Naive thymus-derived CD4-positive, alpha-beta T cell (primary cell): ENCODE data around the gene MCC. TPM values are rescaled to one million over a fixed set of nuclear protein-coding genes. Genes with fewer than 3 reads are reported as not detected.

Experiments used
- ATAC-seq: fragments of 150-1000 bp; cut with Tn5 transposase; 2 replicates; pipeline ENCODE4 v1.10.0; 2021; ENCODE audit warnings: mild to moderate bottlenecking, moderate library complexity
- CTCF ChIA-PET: fragments of 350-600 bp; sonication (Branson Sonifier 250); formaldehyde crosslinking; loops from one replicate; lab custom pipeline; 2021; ENCODE audit warnings: antibody characterized with exemption; lab: Charles Lee
- POLR2A ChIA-PET: fragments of 350-600 bp; sonication (Branson Sonifier 250); formaldehyde crosslinking; loops from one replicate; lab custom pipeline; 2021; ENCODE audit warnings: antibody characterized with exemption, inconsistent platforms; lab: Charles Lee
- DNase-seq, 9 donors: peaks; one replicate each; pipeline versions ENCODE4 v3.0.0 to v3.0.0-alpha.2; 2020 to 2022; ENCODE audit warnings: mixed read lengths in 1 of 9
- H3K27ac ChIP-seq: one replicate; pipeline ENCODE4 v1.7.0; 2013; ENCODE audit warnings: mild to moderate bottlenecking, low read depth, low read length, moderate library complexity
- H3K27me3 ChIP-seq, 2 donors: one replicate each; pipeline ENCODE4 v1.7.0; 2013; ENCODE audit warnings: low read length in 2 of 2, mild to moderate bottlenecking in 2 of 2, moderate library complexity in 2 of 2; ENCODE audit not compliant: control insufficient read depth in 2 of 2, insufficient read depth in 2 of 2
- H3K36me3 ChIP-seq, 3 experiments: 1 replicate in 2 of 3; 2 replicates in 1 of 3; pipeline ENCODE4 v1.7.0; 2013; ENCODE audit warnings: low read length in 3 of 3, mild to moderate bottlenecking in 3 of 3, moderate library complexity in 1 of 3; ENCODE audit not compliant: insufficient read depth in 3 of 3, control insufficient read depth in 2 of 3
- H3K4me1 ChIP-seq, 2 donors: one replicate each; pipeline ENCODE4 v1.7.0; 2013; ENCODE audit warnings: low read length in 2 of 2, mild to moderate bottlenecking in 2 of 2, moderate library complexity in 1 of 2; ENCODE audit not compliant: control insufficient read depth in 2 of 2, insufficient read depth in 2 of 2
- H3K4me3 ChIP-seq: 2 replicates; pipeline ENCODE4 v1.7.0; 2013; ENCODE audit warnings: mild to moderate bottlenecking, low read length
- H3K9me3 ChIP-seq, 3 experiments: 1 replicate in 2 of 3; 2 replicates in 1 of 3; pipeline ENCODE4 v1.7.0; 2013; ENCODE audit warnings: low read length in 3 of 3; ENCODE audit not compliant: control insufficient read depth in 2 of 3
- H3K27ac Mint-ChIP-seq, 9 donors: one replicate each; pipeline ENCODE4 v1.8.0; 2020 to 2022; ENCODE audit warnings: mixed read lengths in 9 of 9, mild to moderate bottlenecking in 8 of 9, moderate library complexity in 5 of 9, inconsistent platforms in 2 of 9
- H3K27me3 Mint-ChIP-seq, 5 donors: one replicate each; pipeline ENCODE4 v1.8.0; 2021 to 2022; ENCODE audit warnings: mixed read lengths in 5 of 5, mild to moderate bottlenecking in 1 of 5
- H3K36me3 Mint-ChIP-seq, 5 donors: one replicate each; pipeline ENCODE4 v1.8.0; 2020 to 2022; ENCODE audit warnings: mixed read lengths in 5 of 5, mild to moderate bottlenecking in 3 of 5, inconsistent platforms in 1 of 5
- H3K4me1 Mint-ChIP-seq, 7 donors: one replicate each; pipeline ENCODE4 v1.8.0; 2020 to 2022; ENCODE audit warnings: mixed read lengths in 7 of 7, mild to moderate bottlenecking in 3 of 7, inconsistent platforms in 1 of 7
- H3K4me3 Mint-ChIP-seq, 10 donors: one replicate each; pipeline ENCODE4 v1.8.0; 2020 to 2022; ENCODE audit warnings: mild to moderate bottlenecking in 10 of 10, mixed read lengths in 10 of 10, moderate library complexity in 6 of 10, inconsistent platforms in 2 of 10
- H3K9me3 Mint-ChIP-seq, 11 donors: one replicate each; pipeline ENCODE4 v1.8.0; 2020 to 2022; ENCODE audit warnings: mixed read lengths in 11 of 11, mild to moderate bottlenecking in 4 of 11, inconsistent platforms in 1 of 11, moderate library complexity in 1 of 11
- intact Hi-C, 2 donors: fragments of 100-400 bp; cut with micrococcal nuclease; formaldehyde crosslinking; loops; one replicate each; pipeline ENCODE4 v1.15.1; 2023
- polyA plus RNA-seq, 2 donors: library from polyadenylated mRNA; unstranded; fragments of 300-500 nt; fragmentation: Illumina TruSeq; gene quantifications; one replicate each; pipeline ENCODE4 v1.2.3, GENCODE V29; 2021
- total RNA-seq, 6 experiments: library from RNA in 5 of 6; stranded (reverse) in 5 of 6; gene quantifications; 1 replicate in 5 of 6; 2 replicates in 1 of 6; pipeline ENCODE4 v1.2.3 and lab custom pipeline; 2021 to 2026

Gene MCC
- total and polyA plus RNA-seq, 7 experiments from 2014 or later = 0.56 to 3.0 (median 0.89) TPM

- CTCF ChIA-PET = no interaction called here
Observed at GRCh38 chr5:113150821-113151220, 337.4 kb downstream of the MCC start.

GRCh38 chr5:113150221-113150620 is 338.0 kb downstream of the MCC start:
- Mint-ChIP-seq H3K36me3 (peaks cover 0 to 7% (median 0%) of the 10 kb centered on the region in 5 donors), H3K27ac (no peak overlapping the region), H3K27me3 (peaks cover 0 to 15% (median 0%) of the 10 kb centered on the region in 5 donors), H3K9me3 (peaks cover 0 to 3% (median 0%) of the 10 kb centered on the region in 11 donors), H3K4me3 (no peak overlapping the region), H3K4me1 (peaks cover 0 to 5% (median 0%) of the 10 kb centered on the region in 7 donors)
- no peaks in the 10 kb centered on the region for H3K27me3 ChIP-seq
- DNase-seq (no peak), ATAC-seq (no peak)
- CTCF ChIA-PET = no interaction called here
- H3K27ac ChIP-seq = no peak overlapping the region
- POLR2A ChIA-PET = no interaction called here
- no peaks in the 10 kb centered on the region for H3K36me3 ChIP-seq
- H3K4me3 ChIP-seq = no peak overlapping the region
- H3K9me3 ChIP-seq = no peaks in the 10 kb centered on the region
- no peaks in the 10 kb centered on the region for H3K4me1 ChIP-seq
- intact Hi-C loops = no loop called here

More at GRCh38 chr5:113150821-113151220, 337.4 kb downstream of the MCC start:
- no peaks in the 10 kb centered on the region for H3K27me3 ChIP-seq
- H3K27ac Mint-ChIP-seq = no peak overlapping the region
- H3K4me3 ChIP-seq = no peak overlapping the region
- no peaks in the 10 kb centered on the region for H3K36me3 ChIP-seq
- H3K9me3 Mint-ChIP-seq = peaks cover 0 to 3% (median 0%) of the 10 kb centered on the region in 11 donors
- H3K27me3 Mint-ChIP-seq = peaks cover 0 to 15% (median 0%) of the 10 kb centered on the region in 5 donors
- no peaks in the 10 kb centered on the region for H3K4me1 ChIP-seq
- no peak for ATAC-seq
- DNase-seq = no peak
- H3K9me3 ChIP-seq = no peaks in the 10 kb centered on the region
- no peak overlapping the region for H3K4me3 Mint-ChIP-seq
- H3K4me1 Mint-ChIP-seq = peaks cover 0 to 5% (median 0%) of the 10 kb centered on the region in 7 donors
- H3K27ac ChIP-seq = no peak overlapping the region
- intact Hi-C loops = no loop called here
- POLR2A ChIA-PET = no interaction called here
- peaks cover 0 to 13% (median 0%) of the 10 kb centered on the region in 5 donors for H3K36me3 Mint-ChIP-seq

GRCh38 chr5:113147537-113147936 is 340.7 kb downstream of the MCC start:
- no peak overlapping the region for H3K27ac Mint-ChIP-seq
- no peaks in the 10 kb centered on the region for H3K9me3 ChIP-seq
- H3K36me3 ChIP-seq = no peaks in the 10 kb centered on the region
- DNase-seq = no peak
- H3K4me3 Mint-ChIP-seq = no peak overlapping the region
- ChIA-PET POLR2A (no interaction called here), CTCF (no interaction called here)
- no peak for ATAC-seq
- no peaks in the 10 kb centered on the region for H3K27me3 ChIP-seq
- H3K36me3 Mint-ChIP-seq = peaks cover 0 to 6% (median 0%) of the 10 kb centered on the region in 5 donors
- intact Hi-C loops = no loop called here
- H3K27ac ChIP-seq = no peak overlapping the region
- peaks cover 0 to 11% (median 4%) of the 10 kb centered on the region in 5 donors for H3K27me3 Mint-ChIP-seq
- H3K4me1 Mint-ChIP-seq = peaks cover 0 to 5% (median 0%) of the 10 kb centered on the region in 7 donors
- peaks cover 0 to 3% (median 0%) of the 10 kb centered on the region in 11 donors for H3K9me3 Mint-ChIP-seq
- no peak overlapping the region for H3K4me3 ChIP-seq
- no peaks in the 10 kb centered on the region for H3K4me1 ChIP-seq

- Mint-ChIP-seq H3K4me1 (peaks cover 0 to 5% (median 0%) of the 10 kb centered on the region in 7 donors), H3K4me3 (no peak overlapping the region), H3K9me3 (peaks cover 0 to 3% (median 0%) of the 10 kb centered on the region in 11 donors), H3K27ac (no peak overlapping the region), H3K27me3 (peaks cover 0 to 11% (median 5%) of the 10 kb centered on the region in 5 donors), H3K36me3 (peaks cover 0 to 7% (median 0%) of the 10 kb centered on the region in 5 donors)
- no peaks in the 10 kb centered on the region for H3K36me3 ChIP-seq
- POLR2A ChIA-PET = no interaction called here
- no peak for ATAC-seq
- no peak for DNase-seq
- no peaks in the 10 kb centered on the region for H3K9me3 ChIP-seq
- intact Hi-C loops = no loop called here
- CTCF ChIA-PET = interaction anchor here (1.3 kb wide), 1 partner anchor 459 kb away, joined by 3 read pairs; no protein-coding TSS in a partner anchor
- H3K27ac ChIP-seq = no peak overlapping the region
- no peaks in the 10 kb centered on the region for H3K4me1 ChIP-seq
- H3K27me3 ChIP-seq = no peaks in the 10 kb centered on the region
- H3K4me3 ChIP-seq = no peak overlapping the region
Observed at GRCh38 chr5:113147101-113147508, 341.1 kb downstream of the MCC start.

- H3K9me3 ChIP-seq = no peaks in the 10 kb centered on the region
- H3K4me1 ChIP-seq = no peaks in the 10 kb centered on the region
- intact Hi-C loops = no loop called here
- no peaks in the 10 kb centered on the region for H3K36me3 ChIP-seq
- H3K4me3 ChIP-seq = no peak overlapping the region
- ChIA-PET POLR2A (no interaction called here), CTCF (interaction anchor here (1.3 kb wide), 1 partner anchor 460 kb away, joined by 3 read pairs; no protein-coding TSS in a partner anchor)
- no peak overlapping the region for H3K27ac ChIP-seq
- ATAC-seq (no peak), DNase-seq (no peak)
- H3K36me3 Mint-ChIP-seq = peaks cover 0 to 7% (median 0%) of the 10 kb centered on the region in 5 donors
- H3K9me3 Mint-ChIP-seq = peaks cover 0 to 3% (median 0%) of the 10 kb centered on the region in 11 donors
- no peaks in the 10 kb centered on the region for H3K27me3 ChIP-seq
- peaks cover 0 to 5% (median 0%) of the 10 kb centered on the region in 7 donors for H3K4me1 Mint-ChIP-seq
- no peak overlapping the region for H3K27ac Mint-ChIP-seq
- H3K4me3 Mint-ChIP-seq = no peak overlapping the region
- H3K27me3 Mint-ChIP-seq = peaks cover 0 to 10% (median 5%) of the 10 kb centered on the region in 5 donors
Observed at GRCh38 chr5:113145757-113146387, 342.4 kb downstream of the MCC start.

- Histone ChIP-seq H3K27ac (no peak overlapping the region), H3K4me3 (no peak overlapping the region), H3K4me1 (no peaks in the 10 kb centered on the region), H3K36me3 (no peaks in the 10 kb centered on the region), H3K27me3 (no peaks in the 10 kb centered on the region), H3K9me3 (no peaks in the 10 kb centered on the region)
- CTCF ChIA-PET = no interaction called here
- H3K4me1 Mint-ChIP-seq = peaks cover 0 to 5% (median 0%) of the 10 kb centered on the region in 7 donors
- peaks cover 0 to 10% (median 5%) of the 10 kb centered on the region in 5 donors for H3K27me3 Mint-ChIP-seq
- ATAC-seq (no peak), DNase-seq (no peak)
- peaks cover 0 to 16% (median 0%) of the 10 kb centered on the region in 5 donors for H3K36me3 Mint-ChIP-seq
- H3K9me3 Mint-ChIP-seq = peaks cover 0 to 3% (median 0%) of the 10 kb centered on the region in 11 donors
- H3K4me3 Mint-ChIP-seq = no peak overlapping the region
- POLR2A ChIA-PET = no interaction called here
- no peak overlapping the region for H3K27ac Mint-ChIP-seq
- intact Hi-C loops = no loop called here
Observed at GRCh38 chr5:113142186-113142585, 346.1 kb downstream of the MCC start.
